Neuronal stem cell (in vitro differentiated cells): ENCODE data around the gene UGT1A10.
A peak's percentile ranks its signal among the peaks of the same experiment; 100 is the strongest.

Experiments used
- DNase-seq: peaks from one replicate; pipeline ENCODE4 v3.0.0-alpha.2; 2013; ENCODE audit warnings: low spot score
- H2AFZ ChIP-seq: one replicate; pipeline ENCODE4 v1.6.1; 2013; ENCODE audit warnings: mild to moderate bottlenecking, low read length, inconsistent platforms
- H2AK5ac ChIP-seq: 2 replicates; pipeline ENCODE4 v1.6.1; 2013; ENCODE audit warnings: low read depth, mild to moderate bottlenecking, inconsistent platforms, low read length, moderate library complexity, mixed read lengths
- H2BK120ac ChIP-seq: 2 replicates; pipeline ENCODE4 v1.6.1; 2013; ENCODE audit warnings: low read depth, mild to moderate bottlenecking, inconsistent platforms, low read length, moderate library complexity, mixed read lengths
- H2BK12ac ChIP-seq: one replicate; pipeline ENCODE4 v1.6.1; 2013; ENCODE audit warnings: low read length, inconsistent platforms
- H2BK15ac ChIP-seq: 2 replicates; pipeline ENCODE4 v1.6.1; 2013; ENCODE audit warnings: mild to moderate bottlenecking, low read length, inconsistent platforms, mixed read lengths
- H2BK5ac ChIP-seq: one replicate; pipeline ENCODE4 v1.6.1; 2013; ENCODE audit warnings: inconsistent platforms, mild to moderate bottlenecking, low read length, moderate library complexity
- H3K14ac ChIP-seq: one replicate; pipeline ENCODE4 v1.6.1; 2013; ENCODE audit warnings: low read length, inconsistent platforms
- H3K18ac ChIP-seq: 2 replicates; pipeline ENCODE4 v1.6.1; 2013; ENCODE audit warnings: low read length, inconsistent platforms
- H3K23ac ChIP-seq: 2 replicates; pipeline ENCODE4 v1.6.1; 2013; ENCODE audit warnings: low read depth, mild to moderate bottlenecking, mixed read lengths, low read length, inconsistent platforms; ENCODE audit not compliant: poor library complexity
- H3K27ac ChIP-seq: replicated peaks from 3 replicates; pipeline ENCODE4 v1.5.1; 2013; ENCODE audit warnings: low read length, inconsistent platforms
- H3K27me3 ChIP-seq, 3 experiments: 2 replicates each; pipeline ENCODE4 v1.6.1; 2013; ENCODE audit warnings: low read length in 3 of 3, mild to moderate bottlenecking in 2 of 3, inconsistent platforms in 1 of 3, low read depth in 1 of 3, mixed read lengths in 1 of 3, moderate library complexity in 1 of 3; ENCODE audit not compliant: control insufficient read depth in 3 of 3, insufficient read depth in 3 of 3
- H3K36me3 ChIP-seq, 2 donors: replicated peaks in 1 of 2; 2 replicates each; pipeline ENCODE4 v1.6.1; 2013; ENCODE audit warnings: low read length in 2 of 2; ENCODE audit not compliant: control insufficient read depth in 2 of 2, insufficient read depth in 2 of 2
- H3K4ac ChIP-seq: 2 replicates; pipeline ENCODE4 v1.6.1; 2013; ENCODE audit warnings: inconsistent platforms, mild to moderate bottlenecking, low read length, moderate library complexity
- H3K4me1 ChIP-seq, 2 donors: 1 replicate in 1 of 2; 2 replicates in 1 of 2; pipeline ENCODE4 v1.6.1; 2013; ENCODE audit warnings: low read length in 2 of 2, low read depth in 1 of 2; ENCODE audit not compliant: control insufficient read depth in 2 of 2, insufficient read depth in 1 of 2
- H3K4me2 ChIP-seq: one replicate; pipeline ENCODE4 v1.6.1; 2013; ENCODE audit warnings: mild to moderate bottlenecking, low read length, inconsistent platforms; ENCODE audit not compliant: insufficient read depth, poor library complexity, severe bottlenecking
- H3K4me3 ChIP-seq, 2 donors: 2 replicates each; pipeline ENCODE4 v1.5.1; 2013; ENCODE audit warnings: low read length in 2 of 2, mild to moderate bottlenecking in 2 of 2, inconsistent platforms in 1 of 2, moderate library complexity in 1 of 2
- H3K79me1 ChIP-seq: one replicate; pipeline ENCODE4 v1.6.1; 2013; ENCODE audit warnings: low read depth, mild to moderate bottlenecking, inconsistent platforms, low read length, moderate library complexity
- H3K9ac ChIP-seq: one replicate; pipeline ENCODE4 v1.6.1; 2013; ENCODE audit warnings: mild to moderate bottlenecking, low read depth, low read length, inconsistent platforms; ENCODE audit not compliant: poor library complexity
- H3K9me3 ChIP-seq, 2 donors: replicated peaks in 1 of 2; 2 replicates each; pipeline versions ENCODE3 to v1.6.1; 2013; ENCODE audit warnings: low read length in 2 of 2, mild to moderate bottlenecking in 2 of 2, inconsistent platforms in 1 of 2, low read depth in 1 of 2, mixed read lengths in 1 of 2, moderate library complexity in 1 of 2; ENCODE audit not compliant: control insufficient read depth in 2 of 2, insufficient read depth in 1 of 2
- H4K8ac ChIP-seq: one replicate; pipeline ENCODE4 v1.6.1; 2013; ENCODE audit warnings: low read depth, mild to moderate bottlenecking, inconsistent platforms, low read length, moderate library complexity
- H4K91ac ChIP-seq: one replicate; pipeline ENCODE4 v1.6.1; 2013; ENCODE audit warnings: low read length, low read depth, mild to moderate bottlenecking, inconsistent platforms; ENCODE audit not compliant: poor library complexity
- WGBS, 2 donors: extraction: QIAGEN DNeasy Blood & Tissue Kit; methylation state at CpG; one replicate each; pipeline ENCODE4 v1.1.7; 2013; ENCODE audit warnings: missing lambda C conversion rate in 2 of 2, mixed read lengths in 1 of 2; ENCODE audit not compliant: insufficient read length in 2 of 2, insufficient replicate concordance in 1 of 2; ENCODE audit errors: extremely low coverage in 2 of 2; 5-methylcytosine and 5-hydroxymethylcytosine counted together

Gene UGT1A10

DNA sequence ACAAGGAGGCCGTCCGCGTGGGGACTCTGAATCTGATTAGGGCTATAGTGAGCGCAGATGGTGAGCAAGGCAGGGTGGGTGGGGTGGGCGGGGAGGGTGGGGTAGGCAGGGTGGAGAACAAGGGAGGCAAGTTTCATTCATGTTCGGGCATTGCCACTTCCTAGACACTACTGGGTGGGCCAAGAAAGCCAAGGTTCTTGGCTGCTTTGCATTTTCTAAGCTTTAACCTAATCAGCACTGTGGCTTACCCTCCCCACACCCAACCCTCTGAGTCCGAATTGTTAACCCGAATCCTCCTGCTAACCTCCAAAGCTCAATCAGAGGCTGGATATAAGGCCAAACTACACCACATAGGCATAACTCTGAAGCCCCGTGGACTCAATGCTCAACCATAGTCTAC is 160.0 kb downstream of the UGT1A10 start:
- Histone ChIP-seq H3K27ac (no peak overlapping the region), H3K9me3 (no peaks in the 10 kb centered on the region), H3K18ac (no peak overlapping the region), H3K4ac (no peak overlapping the region), H4K8ac (no peak overlapping the region), H3K79me1 (no peaks in the 10 kb centered on the region), H2BK120ac (no peak overlapping the region), H3K4me2 (no peak overlapping the region), H2BK12ac (no peak overlapping the region), H4K91ac (no peak overlapping the region), H3K4me3 (no peak overlapping the region), H2BK5ac (no peak overlapping the region), H2BK15ac (no peak overlapping the region), H3K4me1 (peaks cover 0 to 2% of the 10 kb centered on the region in 2 donors), H2AFZ (no peak overlapping the region), H3K9ac (no peak overlapping the region), H2AK5ac (no peak overlapping the region), H3K14ac (no peak overlapping the region), H3K23ac (no peak overlapping the region), H3K27me3 (peaks cover 0 to 3% (median 0%) of the 10 kb centered on the region in 3 experiments), H3K36me3 (no peaks in the 10 kb centered on the region)
- no peak for DNase-seq
- no CpG with 5 or more reads among the region's 9 CpGs for WGBS, 2 donors

DNA sequence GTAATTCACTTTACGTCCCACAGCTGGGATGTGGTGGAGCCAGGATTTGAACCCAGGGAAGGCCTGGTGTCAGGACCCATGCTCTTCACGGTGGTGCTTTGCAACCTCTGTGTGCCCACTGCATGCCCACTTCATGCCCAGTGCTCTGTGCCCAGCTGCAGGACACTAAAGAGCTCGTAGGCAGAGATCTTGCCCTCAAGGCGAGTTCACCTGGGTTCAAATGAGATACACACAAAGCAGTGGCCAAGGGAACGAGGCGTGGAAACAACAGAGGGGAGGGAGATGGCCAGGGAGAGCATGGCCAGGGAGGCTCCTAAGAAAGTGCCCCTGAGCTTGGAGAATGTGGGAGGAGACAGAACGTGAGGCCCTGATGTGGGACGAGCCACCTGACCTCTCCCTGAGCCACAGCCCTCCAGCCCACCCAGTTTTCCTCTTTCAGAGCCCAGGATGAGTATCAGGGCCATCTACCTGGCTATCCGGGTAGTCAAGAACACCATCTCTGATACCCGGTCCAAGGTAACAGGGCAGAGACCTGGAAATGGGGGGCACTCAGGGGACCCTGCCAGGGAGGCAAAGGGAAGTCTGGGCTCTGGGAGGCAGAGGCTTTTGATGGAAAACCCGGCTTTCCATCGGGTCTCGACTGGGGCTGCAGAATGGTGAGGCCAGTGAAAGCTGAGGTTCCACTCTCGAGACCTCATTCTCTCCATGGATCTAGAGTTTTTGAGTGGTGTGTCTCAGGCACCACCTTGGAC is 162.3 kb downstream of the UGT1A10 start:
- H3K4me3 ChIP-seq, result no peak overlapping the region
- no peak overlapping the region for H2BK12ac ChIP-seq
- peaks cover 0 to 7% (median 0%) of the 10 kb centered on the region in 3 experiments for H3K27me3 ChIP-seq
- no peak overlapping the region for H4K91ac ChIP-seq
- H2BK5ac ChIP-seq, result no peak overlapping the region
- no peak overlapping the region for H2AFZ ChIP-seq
- no peaks in the 10 kb centered on the region for H3K9me3 ChIP-seq
- no peak overlapping the region for H3K9ac ChIP-seq
- DNase-seq, result no peak
- H3K23ac ChIP-seq, result no peak overlapping the region
- no peaks in the 10 kb centered on the region for H3K36me3 ChIP-seq
- H2BK15ac ChIP-seq, result no peak overlapping the region
- H3K18ac ChIP-seq, result no peak overlapping the region
- H3K4me1 ChIP-seq, result peaks cover 0 to 2% of the 10 kb centered on the region in 2 donors
- no peak overlapping the region for H3K4me2 ChIP-seq
- no peak overlapping the region for H3K27ac ChIP-seq
- no peak overlapping the region for H4K8ac ChIP-seq
- no peak overlapping the region for H2BK120ac ChIP-seq
- no CpG with 5 or more reads among the region's 14 CpGs for WGBS, 2 donors
- H3K4ac ChIP-seq, result no peak overlapping the region
- no peaks in the 10 kb centered on the region for H3K79me1 ChIP-seq
- no peak overlapping the region for H2AK5ac ChIP-seq
- no peak overlapping the region for H3K14ac ChIP-seq

DNA sequence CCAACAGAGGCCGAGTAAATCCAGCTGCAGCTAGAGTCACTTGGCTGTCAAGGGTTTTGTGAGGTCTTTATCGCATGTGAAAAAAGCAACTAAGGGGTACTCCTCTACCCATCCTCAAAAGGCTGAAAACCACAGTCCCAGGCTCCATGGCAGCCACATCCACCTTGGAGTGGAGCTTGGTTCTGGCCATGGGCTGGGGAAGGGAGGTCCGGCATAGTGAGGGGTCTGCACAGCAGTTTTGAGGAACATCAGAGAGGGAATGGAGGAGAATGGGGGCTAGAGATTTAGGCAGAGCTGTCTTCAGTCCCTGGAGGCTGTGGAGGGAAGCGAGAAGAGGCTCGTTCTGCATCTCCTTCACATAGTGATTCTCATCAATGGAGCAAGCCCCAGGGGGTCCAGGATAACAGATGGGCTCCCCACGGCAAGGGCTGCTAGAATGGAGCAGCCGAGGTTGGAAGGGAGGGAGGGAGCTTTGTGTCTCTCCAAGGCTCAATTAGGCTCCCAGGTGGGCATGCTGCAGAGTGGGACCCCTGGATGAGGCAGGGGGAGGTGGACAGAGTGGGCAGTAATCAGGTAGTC is 162.9 kb downstream of the UGT1A10 start:
- Histone ChIP-seq H4K8ac (no peak overlapping the region), H2BK120ac (no peak overlapping the region), H3K4me2 (no peak overlapping the region), H3K9ac (no peak overlapping the region), H4K91ac (no peak overlapping the region), H3K27ac (no peak overlapping the region), H3K9me3 (peaks cover 0 to under 1% of the 10 kb centered on the region in 2 donors), H3K14ac (no peak overlapping the region), H3K4me1 (peaks cover 0 to 2% of the 10 kb centered on the region in 2 donors), H3K18ac (peak overlapping the region; percentile 6), H3K4me3 (no peak overlapping the region), H3K23ac (no peak overlapping the region), H3K4ac (no peak overlapping the region), H3K36me3 (no peaks in the 10 kb centered on the region), H2BK15ac (no peak overlapping the region), H2BK5ac (no peak overlapping the region), H3K27me3 (peaks cover 0 to 12% (median 0%) of the 10 kb centered on the region in 3 experiments), H2AFZ (no peak overlapping the region), H3K79me1 (no peaks in the 10 kb centered on the region), H2AK5ac (no peak overlapping the region), H2BK12ac (no peak overlapping the region)
- no peak for DNase-seq
- no CpG with 5 or more reads among the region's 7 CpGs for WGBS, 2 donors

DNA sequence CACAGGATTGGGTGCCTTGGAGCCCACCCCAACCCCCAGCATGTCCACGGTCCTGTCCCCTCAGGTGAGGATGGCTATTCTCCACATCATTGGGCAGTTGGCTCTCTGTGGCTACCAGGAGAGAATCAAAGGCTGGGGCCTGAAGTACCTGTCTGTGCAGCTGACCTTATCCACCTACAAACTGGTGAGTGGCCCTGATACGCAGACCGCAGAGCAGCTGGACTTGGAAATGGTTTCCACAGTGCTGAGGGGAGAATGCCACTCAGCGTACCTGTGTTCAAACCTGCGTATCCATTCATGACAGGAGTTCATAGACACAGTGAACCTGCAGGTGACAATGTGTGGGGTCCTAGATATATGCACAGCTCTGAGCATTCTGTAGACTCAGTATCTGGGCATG is 163.5 kb downstream of the UGT1A10 start:
- Histone ChIP-seq H3K36me3 (no peaks in the 10 kb centered on the region), H3K4ac (no peak overlapping the region), H3K14ac (no peak overlapping the region), H3K27ac (no peak overlapping the region), H3K27me3 (peaks cover 0 to 10% (median 0%) of the 10 kb centered on the region in 3 experiments), H3K4me2 (no peak overlapping the region), H3K9me3 (peaks cover 0 to 2% of the 10 kb centered on the region in 2 donors), H3K18ac (no peak overlapping the region), H3K4me1 (peaks cover 0 to 2% of the 10 kb centered on the region in 2 donors), H3K4me3 (no peak overlapping the region), H4K91ac (no peak overlapping the region), H2BK15ac (no peak overlapping the region), H2AFZ (no peak overlapping the region), H3K79me1 (no peaks in the 10 kb centered on the region), H2BK5ac (no peak overlapping the region), H2BK12ac (no peak overlapping the region), H3K9ac (no peak overlapping the region), H3K23ac (no peak overlapping the region), H4K8ac (no peak overlapping the region), H2BK120ac (no peak overlapping the region), H2AK5ac (no peak overlapping the region)
- DNase-seq, result no peak
- WGBS, 2 donors, result no CpG with 5 or more reads among the region's 5 CpGs
